Activated CD4-positive, CD25-positive, alpha-beta regulatory T cell treated with anti-CD3 and anti-CD28 coated beads, Interleukin-2, amount 50 U/mL, for 24 hours (primary cell): ENCODE measurements around the gene ACOT13.
"Not testable (repeated sequence)": the region's sequence is repeated elsewhere in the genome, so short reads cannot be mapped to it uniquely, and the experiment has no call there.

ENCODE experiments used
- ATAC-seq, 2 donors: fragments of 150-1000 bp; cut with Tn5 transposase; one replicate each; pipeline ENCODE4 v1.10.0; 2021; ENCODE audit warnings: mild to moderate bottlenecking in 1 of 2, moderate library complexity in 1 of 2

The ACOT13 gene

DNA sequence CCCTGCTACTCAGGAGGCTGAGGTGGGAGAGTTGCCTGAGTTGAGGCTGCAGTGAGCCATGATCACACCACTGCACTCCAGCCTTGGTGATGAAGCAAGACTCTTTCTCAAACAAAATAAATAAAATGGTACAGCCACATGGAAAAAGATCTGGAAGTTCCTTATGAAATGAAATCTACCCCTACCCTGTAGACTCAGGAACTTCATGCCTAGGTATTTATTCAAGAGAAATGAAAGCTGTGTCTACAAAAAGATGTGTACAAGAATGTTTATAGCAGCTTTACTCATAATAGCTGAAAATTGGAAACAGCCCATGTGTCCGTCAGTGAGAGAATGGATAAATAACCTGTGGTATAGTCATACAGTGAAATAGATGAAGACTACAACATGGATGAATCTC is 67.3 kb downstream of the ACOT13 start:
- no peak for ATAC-seq

DNA sequence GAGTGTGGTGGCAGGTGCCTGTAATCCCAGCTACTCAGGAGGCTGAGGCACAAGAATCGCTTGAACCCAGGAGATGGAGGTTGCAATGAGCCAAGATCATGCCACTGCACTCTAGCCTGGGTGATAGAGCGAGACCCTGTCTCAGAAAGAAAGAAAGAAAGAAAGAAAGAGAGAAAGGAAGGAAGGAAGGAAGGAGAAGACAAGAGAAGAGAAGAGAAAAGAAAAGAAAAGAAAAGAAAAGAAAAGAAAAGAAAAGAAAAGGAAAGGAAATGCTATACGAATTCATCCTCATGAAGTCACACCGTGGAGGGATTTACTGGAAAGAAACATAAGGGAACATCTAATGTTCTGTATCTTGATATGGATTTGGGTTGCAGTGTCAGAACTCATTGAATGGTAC is 67.8 kb downstream of the ACOT13 start:
- not testable (repeated sequence) for ATAC-seq

DNA sequence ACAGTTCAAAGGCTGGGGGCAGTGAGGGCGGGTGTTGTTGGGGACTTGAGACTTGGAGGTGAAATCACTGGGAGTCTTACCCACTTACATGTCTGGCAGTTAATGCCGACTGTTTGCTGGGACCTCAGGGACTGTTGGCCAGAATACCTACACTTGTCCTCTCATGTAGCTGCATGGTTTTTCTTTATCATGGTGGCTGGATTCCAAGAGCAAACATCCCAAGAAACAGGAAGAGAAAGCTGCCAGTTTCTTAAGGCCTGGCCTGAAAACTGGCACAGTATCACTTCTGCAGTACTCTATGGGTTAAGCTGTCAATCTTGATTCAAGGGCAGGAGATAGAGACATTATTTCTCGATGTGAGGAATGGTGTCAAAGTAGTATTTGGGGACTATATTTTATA is 71.9 kb downstream of the ACOT13 start:
- no peak for ATAC-seq

DNA sequence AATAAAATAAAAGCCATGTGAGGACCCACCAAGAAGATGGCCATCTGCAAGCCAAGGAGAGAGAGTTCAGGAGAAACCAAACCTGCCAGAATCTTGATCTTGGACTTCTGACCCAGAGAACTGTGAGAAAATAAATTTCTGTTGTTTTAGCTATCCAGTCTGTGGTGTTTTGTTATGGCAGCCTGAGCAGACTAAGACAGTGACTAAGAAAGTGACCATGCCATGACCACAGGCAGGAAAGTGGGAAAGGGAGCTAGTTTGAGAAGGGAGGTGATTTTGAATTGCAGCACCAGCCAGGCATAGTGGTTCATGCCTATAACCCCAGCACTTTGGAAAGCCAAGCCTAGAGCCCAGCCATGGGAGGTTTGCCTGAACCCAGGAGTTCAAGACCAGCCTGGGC is 74.0 kb downstream of the ACOT13 start:
- ATAC-seq = no peak

DNA sequence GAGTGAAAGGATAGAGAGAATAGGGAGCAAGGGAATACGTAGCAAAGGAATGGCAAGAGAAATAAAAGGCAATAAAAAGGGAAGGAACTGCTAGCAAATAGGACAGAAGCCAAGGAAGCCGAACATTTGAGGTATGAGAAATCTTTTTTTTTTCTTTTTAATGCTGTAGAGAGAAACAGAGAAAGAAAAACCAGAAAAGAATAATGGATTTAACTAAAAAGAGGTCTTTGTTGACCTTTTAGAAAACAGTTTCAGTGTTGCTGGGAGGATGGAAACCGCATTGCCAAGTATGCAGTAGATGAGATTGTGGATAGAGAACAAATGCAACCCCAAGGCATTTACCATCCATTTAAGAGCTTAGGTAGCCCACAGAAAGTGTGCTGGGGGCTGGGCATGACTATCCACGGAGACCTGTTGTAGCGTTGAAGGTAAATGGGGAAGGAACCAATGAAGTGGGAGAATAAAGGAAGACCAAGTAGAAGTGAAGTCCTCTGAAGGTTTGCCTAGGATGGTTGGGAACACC is 75.4 kb downstream of the ACOT13 start:
- ATAC-seq = no peak

DNA sequence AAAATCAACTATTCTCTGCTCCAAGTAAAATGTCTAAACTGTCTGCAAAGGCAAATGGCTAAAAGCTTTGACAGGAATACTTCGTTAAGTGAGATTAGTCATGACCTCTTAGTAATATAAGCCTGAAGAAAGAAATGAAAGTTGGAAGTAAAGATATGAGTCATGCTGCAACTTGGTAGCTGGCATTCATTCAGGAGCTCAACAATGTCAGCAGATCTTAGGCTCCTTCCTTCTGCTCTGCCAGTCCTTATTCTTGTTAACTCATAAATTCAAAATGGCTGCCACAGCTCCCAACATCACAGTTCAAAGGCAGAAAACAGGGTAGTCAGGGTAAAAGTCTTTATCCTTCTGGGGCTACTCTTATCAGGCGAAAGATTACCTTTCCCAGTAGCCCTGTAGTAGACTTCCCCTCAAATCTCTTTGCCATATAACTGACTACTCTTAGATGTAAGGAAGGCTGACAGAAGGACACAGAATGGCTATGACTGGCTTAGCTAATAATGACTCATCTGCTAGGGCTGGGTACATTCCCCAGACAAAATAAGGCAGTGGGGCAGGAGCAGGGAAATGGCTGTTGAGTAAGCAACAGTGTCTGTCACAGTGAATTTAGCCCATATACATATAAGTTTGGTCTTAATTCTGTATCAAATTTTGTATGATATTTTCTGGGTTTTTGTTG is 76.5 kb downstream of the ACOT13 start:
- ATAC-seq = peak; percentile 86 to 89

DNA sequence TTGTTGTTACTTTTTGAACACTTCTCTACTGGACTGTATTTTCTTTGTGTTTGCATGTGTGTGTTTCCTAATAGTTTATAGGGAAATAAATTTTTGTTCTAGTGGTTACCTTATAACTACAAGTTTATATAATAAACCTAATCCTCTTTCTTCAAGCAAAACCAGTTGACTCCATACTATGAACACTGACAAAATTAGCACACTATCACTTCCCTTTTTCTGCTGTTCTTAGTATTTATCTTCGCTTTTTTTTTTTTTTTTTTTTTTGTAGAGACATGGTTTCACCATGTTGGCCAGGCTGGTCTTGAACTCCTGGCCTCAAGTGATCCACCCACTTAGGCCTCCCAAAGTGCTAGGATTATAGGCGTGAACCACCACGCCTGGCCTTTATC is 77.1 kb downstream of the ACOT13 start:
- ATAC-seq = no peak

DNA sequence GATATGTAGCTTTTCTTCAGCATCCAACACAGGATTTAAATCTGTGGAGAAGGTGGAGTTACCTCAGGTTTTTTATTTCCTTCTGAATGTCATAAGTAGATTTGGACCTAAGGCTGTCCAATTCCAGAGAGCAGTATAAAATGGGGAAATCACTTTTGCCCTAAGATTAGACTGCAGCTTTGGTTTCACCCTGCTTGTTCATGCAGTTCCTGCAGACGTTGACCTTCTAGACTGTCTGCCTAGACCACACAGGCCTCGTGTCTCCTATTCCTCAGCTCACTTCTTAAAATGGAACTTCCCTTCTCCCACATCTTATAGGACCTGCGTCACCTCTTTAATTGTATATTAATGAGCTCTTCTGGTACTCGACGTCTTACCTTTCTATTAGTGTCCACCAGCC is 78.0 kb downstream of the ACOT13 start:
- no peak for ATAC-seq

DNA sequence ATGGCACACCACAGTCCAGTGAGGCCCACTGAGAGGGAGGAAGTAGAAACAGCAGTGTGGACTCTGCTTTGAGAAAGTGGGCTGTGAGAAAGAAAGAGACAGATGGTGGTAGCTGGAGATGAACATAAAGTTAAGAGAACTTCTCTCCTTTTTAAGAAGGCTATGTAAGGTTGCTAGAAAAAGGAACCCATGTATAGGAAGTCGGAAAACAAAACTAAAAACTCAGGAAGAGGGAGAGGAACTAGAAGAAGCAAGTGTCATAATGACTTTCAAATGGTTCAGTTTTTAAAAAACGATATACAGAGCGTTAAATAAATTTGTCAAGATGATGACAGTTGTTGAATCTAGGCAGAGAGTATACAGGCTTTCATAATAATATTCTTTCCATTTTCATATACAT is 82.4 kb downstream of the ACOT13 start:
- ATAC-seq = no peak

DNA sequence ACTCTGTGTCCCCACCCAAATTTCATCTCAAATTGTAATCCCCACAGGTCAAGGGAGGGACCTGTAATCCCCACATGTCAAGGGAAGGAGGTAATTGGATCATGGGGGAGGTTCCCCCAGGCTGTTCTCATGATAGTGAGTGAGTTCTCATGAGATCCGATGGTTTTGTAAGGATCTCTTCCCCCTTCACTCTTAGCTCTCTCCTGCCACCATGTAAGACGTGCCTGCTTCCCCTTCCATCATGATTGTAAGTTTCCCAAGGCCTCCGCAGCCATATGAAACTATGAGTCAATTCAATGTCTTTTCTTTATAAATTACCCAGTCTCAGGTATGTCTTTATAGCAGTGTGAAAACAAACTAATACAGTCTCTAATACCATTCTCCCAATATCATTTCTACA is 84.0 kb downstream of the ACOT13 start:
- ATAC-seq = not testable (repeated sequence)

DNA sequence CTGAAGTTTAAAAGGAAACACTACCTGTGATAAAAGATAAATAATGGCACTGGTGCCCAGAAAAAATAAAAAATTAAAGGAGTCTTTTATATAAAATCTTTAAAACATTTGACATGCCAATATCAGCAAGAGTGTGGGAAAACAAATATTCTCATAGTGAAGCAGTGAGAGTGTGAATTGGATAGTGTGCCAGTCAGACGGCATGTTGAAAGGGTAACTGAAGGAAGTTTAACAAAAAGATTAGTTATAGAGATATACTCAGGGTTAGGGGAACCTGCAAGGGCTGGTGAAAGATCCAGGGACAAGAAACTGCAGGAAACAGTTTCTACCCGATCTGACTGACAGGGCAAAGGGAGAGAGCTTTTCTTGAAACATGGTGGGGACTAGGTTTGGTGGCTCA is 85.6 kb downstream of the ACOT13 start:
- ATAC-seq = no peak

DNA sequence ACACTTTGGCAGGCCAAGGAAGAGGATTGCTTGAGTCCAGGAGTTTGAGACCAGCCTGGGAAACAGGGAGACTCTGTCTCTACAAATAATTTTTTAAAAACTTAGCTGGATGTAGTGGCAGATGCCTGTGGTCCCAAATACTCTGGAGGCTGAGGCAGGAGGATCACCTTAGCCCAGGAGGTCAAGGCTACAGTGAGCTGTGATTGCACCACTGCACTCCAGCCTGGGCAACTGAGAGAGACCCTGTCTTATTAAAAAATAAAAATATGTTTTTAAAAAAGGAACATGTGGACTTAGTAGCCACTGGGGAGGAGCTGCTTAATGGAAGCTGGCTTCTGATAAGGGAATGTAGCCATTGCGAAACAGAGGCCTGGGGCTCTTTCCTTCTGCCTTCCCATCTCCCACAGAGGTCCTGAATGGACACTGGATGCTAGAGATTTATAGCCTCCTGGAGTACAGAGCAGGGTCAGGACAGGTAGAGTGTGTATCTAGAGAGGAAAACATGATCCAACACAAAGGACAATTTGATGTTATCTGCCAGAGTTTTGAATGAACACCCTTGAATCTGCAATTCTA is 86.1 kb downstream of the ACOT13 start:
- no peak for ATAC-seq

DNA sequence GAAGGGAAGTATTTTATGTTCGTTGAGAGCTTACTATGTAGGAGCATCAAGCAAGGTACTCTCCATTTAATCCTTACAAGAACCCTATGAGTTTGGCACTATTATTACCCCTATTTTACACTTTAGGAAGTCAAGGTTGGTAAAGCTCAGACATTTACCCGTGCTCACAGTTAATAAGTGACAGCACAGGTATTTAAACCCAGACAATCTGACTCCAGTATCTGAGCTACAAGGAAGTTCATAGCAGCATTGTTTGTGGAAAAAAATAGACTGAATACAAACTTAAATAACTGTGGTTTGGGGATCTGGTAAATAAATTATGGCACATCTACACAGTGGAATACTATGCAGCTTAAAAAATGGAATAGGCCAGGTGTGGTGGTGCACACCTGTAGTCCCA is 86.7 kb downstream of the ACOT13 start:
- ATAC-seq = no peak

DNA sequence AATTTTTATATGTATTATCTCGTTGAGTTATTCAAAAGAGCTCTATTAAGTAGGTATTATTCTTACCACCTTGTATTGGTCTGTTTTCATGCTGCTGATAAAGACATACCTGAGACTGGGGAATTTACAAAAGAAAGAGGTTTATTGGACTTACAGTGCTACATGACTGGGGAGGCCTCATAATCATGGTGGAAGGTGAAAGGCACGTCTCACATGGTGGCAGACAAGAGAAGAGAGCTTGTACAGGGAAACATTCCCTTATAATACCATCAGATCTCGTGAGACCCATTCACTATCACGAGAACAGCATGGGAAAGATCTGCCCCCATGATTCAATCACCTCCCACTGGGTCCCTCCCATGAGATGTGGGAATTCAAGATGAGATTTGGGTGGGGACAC is 87.5 kb downstream of the ACOT13 start:
- not testable (repeated sequence) for ATAC-seq
